A673 (cell line): Measurements from ENCODE around the gene AMZ1. TPM values are rescaled to one million over a fixed set of nuclear protein-coding genes. Genes with fewer than 3 reads are reported as not detected.
"Not testable (repeated sequence)": the region's sequence is repeated elsewhere in the genome, so short reads cannot be mapped to it uniquely, and the experiment has no call there.

Experiments
- BruUV-seq: library from RNA; stranded (reverse); fragments of 400-500 nt; replicated peaks from 2 replicates; lab custom pipeline; 2021; lab: Mats Ljungman, UMichigan
- CTCF ChIA-PET: fragments of 300-600 bp; sonication (Branson Sonifier 250); formaldehyde crosslinking; loops from one replicate; lab custom pipeline; 2022; ENCODE audit warnings: antibody characterized with exemption; lab: Charles Lee
- POLR2A ChIA-PET: fragments of 300-600 bp; sonication (Branson Sonifier 250); formaldehyde crosslinking; loops from one replicate; lab custom pipeline; 2022; ENCODE audit warnings: antibody characterized with exemption; ENCODE audit not compliant: low non-redundant PET; lab: Charles Lee
- DNase-seq: peaks from one replicate; pipeline ENCODE4 v3.0.0-alpha.2; 2015; ENCODE audit warnings: low spot score
- H3K27ac ChIP-seq: fragments of 200-600 bp; sonication (generic); 2 replicates; pipeline ENCODE4 v1.5.1; 2016; ENCODE audit warnings: mixed run types, low read depth, mild to moderate bottlenecking, mixed read lengths, antibody characterized with exemption, low read length; ENCODE audit not compliant: poor library complexity, severe bottlenecking
- H3K27me3 ChIP-seq: fragments of 200-600 bp; sonication (generic); replicated peaks from 2 replicates; pipeline ENCODE4 v1.6.1; 2017; ENCODE audit warnings: mixed run types, low read depth, mild to moderate bottlenecking, mixed read lengths, antibody characterized with exemption, low read length; ENCODE audit not compliant: insufficient read depth, poor library complexity
- H3K36me3 ChIP-seq: fragments of 200-600 bp; sonication (generic); 2 replicates; pipeline ENCODE4 v1.6.1; 2016; ENCODE audit warnings: mixed run types, mild to moderate bottlenecking, mixed read lengths, antibody characterized with exemption, low read length; ENCODE audit not compliant: insufficient read depth, poor library complexity, severe bottlenecking
- H3K4me1 ChIP-seq: fragments of 200-600 bp; sonication (generic); 2 replicates; pipeline ENCODE4 v1.6.1; 2017; ENCODE audit warnings: mixed run types, mild to moderate bottlenecking, mixed read lengths, antibody characterized with exemption, low read length; ENCODE audit not compliant: insufficient read depth, poor library complexity, severe bottlenecking
- H3K4me3 ChIP-seq: fragments of 200-600 bp; sonication (generic); 2 replicates; pipeline ENCODE4 v1.5.1; 2016; ENCODE audit warnings: low read depth, mixed run types, mild to moderate bottlenecking, mixed read lengths, low read length; ENCODE audit not compliant: poor library complexity, severe bottlenecking
- H3K9me3 ChIP-seq: fragments of 200-600 bp; sonication (generic); 2 replicates; pipeline ENCODE4 v1.6.1; 2016; ENCODE audit warnings: mixed run types, low read depth, mild to moderate bottlenecking, mixed read lengths, antibody characterized with exemption, low read length; ENCODE audit not compliant: poor library complexity, severe bottlenecking
- EZH2 ChIP-seq: fragments of 200-600 bp; sonication (generic); IDR thresholded peaks from 2 replicates; pipeline ENCODE4 v1.6.1; 2017; ENCODE audit warnings: borderline replicate concordance, low read depth, mild to moderate bottlenecking, mixed read lengths, antibody characterized with exemption, low read length; ENCODE audit not compliant: poor library complexity, severe bottlenecking
- intact Hi-C: fragments of 100-400 bp; cut with micrococcal nuclease; formaldehyde crosslinking; loops from one replicate; pipeline ENCODE4 v1.10.0; 2022; ENCODE audit not compliant: unreplicated experiment
- total RNA-seq: library from RNA; stranded (reverse); gene quantifications from 2 replicates; pipeline ENCODE4 v1.2.3, GENCODE V29; 2021
- TF ChIP-seq, protein P1 (sequence below): fragments of 300-800, 200-600 bp; sonication (generic); conservative IDR thresholded peaks from 2 replicates; pipeline ENCODE4 v1.5.1; 2017; ENCODE audit warnings: low read depth, mild to moderate bottlenecking, antibody characterized with exemption, low read length, moderate library complexity, mixed read lengths

Gene AMZ1
- total RNA-seq, 1 experiment from 2014 or later, result not detected

GRCh38 chr7:2689951-2690705 lies 2.1 kb downstream of the AMZ1 start:
- Histone ChIP-seq H3K36me3 (no peaks in the 10 kb centered on the region), H3K27me3 (peaks cover 50% of the 10 kb centered on the region), H3K9me3 (no peaks in the 10 kb centered on the region), H3K4me1 (no peaks in the 10 kb centered on the region), H3K4me3 (no peak overlapping the region), H3K27ac (no peak overlapping the region)
- ChIA-PET POLR2A (no interaction called here), CTCF (no interaction called here)
- BruUV-seq, result no TSS peak
- TF ChIP-seq EZH2, result no peak
- TF ChIP-seq, protein P1, sequence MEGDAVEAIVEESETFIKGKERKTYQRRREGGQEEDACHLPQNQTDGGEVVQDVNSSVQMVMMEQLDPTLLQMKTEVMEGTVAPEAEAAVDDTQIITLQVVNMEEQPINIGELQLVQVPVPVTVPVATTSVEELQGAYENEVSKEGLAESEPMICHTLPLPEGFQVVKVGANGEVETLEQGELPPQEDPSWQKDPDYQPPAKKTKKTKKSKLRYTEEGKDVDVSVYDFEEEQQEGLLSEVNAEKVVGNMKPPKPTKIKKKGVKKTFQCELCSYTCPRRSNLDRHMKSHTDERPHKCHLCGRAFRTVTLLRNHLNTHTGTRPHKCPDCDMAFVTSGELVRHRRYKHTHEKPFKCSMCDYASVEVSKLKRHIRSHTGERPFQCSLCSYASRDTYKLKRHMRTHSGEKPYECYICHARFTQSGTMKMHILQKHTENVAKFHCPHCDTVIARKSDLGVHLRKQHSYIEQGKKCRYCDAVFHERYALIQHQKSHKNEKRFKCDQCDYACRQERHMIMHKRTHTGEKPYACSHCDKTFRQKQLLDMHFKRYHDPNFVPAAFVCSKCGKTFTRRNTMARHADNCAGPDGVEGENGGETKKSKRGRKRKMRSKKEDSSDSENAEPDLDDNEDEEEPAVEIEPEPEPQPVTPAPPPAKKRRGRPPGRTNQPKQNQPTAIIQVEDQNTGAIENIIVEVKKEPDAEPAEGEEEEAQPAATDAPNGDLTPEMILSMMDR, result no peak
- DNase-seq, result no peak
- intact Hi-C loops, result no loop called here

DNA sequence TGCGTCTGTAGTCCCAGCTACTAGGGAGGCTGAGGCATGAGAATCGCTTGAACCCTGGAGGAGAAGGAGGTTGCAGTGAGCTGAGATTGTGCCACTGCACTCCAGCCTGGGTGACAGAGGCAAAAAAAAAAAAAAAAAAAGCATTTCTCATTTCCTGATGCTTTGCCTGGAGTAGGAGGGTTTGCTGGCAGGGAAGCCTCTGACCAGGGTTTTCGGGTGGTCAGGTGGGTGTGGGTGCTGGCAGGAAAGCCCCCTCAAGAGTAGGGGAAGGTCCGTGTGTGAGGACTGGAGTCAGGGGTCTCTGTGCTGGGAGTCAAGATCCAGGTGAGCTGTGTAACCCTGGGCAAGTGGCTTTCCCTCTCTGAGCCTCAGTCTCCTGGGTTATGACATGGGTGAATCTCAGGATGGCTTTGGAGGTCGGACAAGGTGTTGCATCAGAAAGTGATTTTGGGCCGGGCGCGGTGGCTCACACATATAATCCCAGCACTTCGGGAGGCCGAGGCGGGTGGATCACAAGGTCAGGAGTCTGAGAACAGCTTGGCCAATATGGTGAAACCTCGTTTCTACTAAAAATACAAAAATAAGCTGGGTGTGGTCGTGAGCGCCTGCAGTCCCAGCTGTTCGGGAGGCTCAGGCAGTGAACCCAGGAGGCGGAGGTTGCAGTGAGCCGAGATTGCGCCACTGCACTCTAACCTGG lies 3.2 kb downstream of the AMZ1 start:
- no TSS peak for BruUV-seq

DNA sequence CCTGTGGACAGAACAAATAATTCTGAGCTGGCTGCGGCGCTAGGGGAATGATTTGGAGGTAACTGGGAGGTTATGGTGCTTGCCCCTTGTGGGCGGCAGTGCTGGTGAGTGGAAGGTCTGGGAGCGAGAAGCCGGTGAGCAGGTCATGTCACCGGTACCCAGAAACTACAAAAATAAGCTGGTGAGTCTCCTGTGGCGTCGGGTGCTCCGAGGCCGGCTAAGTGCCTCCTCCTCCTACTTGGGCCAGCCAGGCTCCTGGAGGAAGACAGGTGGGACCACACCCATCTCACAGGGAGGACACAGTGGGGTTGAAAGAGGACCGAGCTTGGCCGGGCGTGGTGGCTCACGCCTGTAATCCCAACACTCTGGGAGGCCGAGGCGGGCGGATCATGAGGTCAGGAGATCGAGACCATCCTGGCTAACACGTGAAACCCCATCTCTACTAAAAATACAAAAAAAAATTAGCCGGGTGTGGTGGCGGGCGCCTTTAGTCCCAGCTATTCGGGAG lies 4.0 kb downstream of the AMZ1 start:
- CTCF ChIA-PET, result interaction anchor here (0.5 kb wide), 1 partner anchor 412 kb away, joined by 4 read pairs; no protein-coding TSS in a partner anchor
- BruUV-seq, DNase-seq, H3K4me3 ChIP-seq, H3K36me3 ChIP-seq, H3K9me3 ChIP-seq, POLR2A ChIA-PET, H3K27ac ChIP-seq, intact Hi-C loops, H3K4me1 ChIP-seq: not testable (repeated sequence)
- H3K27me3 ChIP-seq, result peaks cover 37% of the 10 kb centered on the region

More for the DNA sequence above, 3.2 kb downstream of the AMZ1 start:
- peaks cover 45% of the 10 kb centered on the region for H3K27me3 ChIP-seq
- TF ChIP-seq, protein P1, result no peak
- TF ChIP-seq EZH2, result no peak
- ChIA-PET POLR2A (no interaction called here), CTCF (interaction anchor here (0.5 kb wide), 1 partner anchor 411 kb away, joined by 4 read pairs; no protein-coding TSS in a partner anchor)
- intact Hi-C loops, result no loop called here
- H3K36me3 ChIP-seq, result no peaks in the 10 kb centered on the region
- H3K9me3 ChIP-seq, result no peaks in the 10 kb centered on the region
- DNase-seq, result no peak
- no peak overlapping the region for H3K27ac ChIP-seq
- H3K4me1 ChIP-seq, result no peaks in the 10 kb centered on the region
- no peak overlapping the region for H3K4me3 ChIP-seq
